SJSA1 (cell line): ENCODE data around the gene SLC35B2. TPM values are rescaled to one million over a fixed set of nuclear protein-coding genes. Genes with fewer than 3 reads are reported as not detected.

Experiments
- DNase-seq, 2 experiments: peaks; one replicate each; pipeline ENCODE4 v3.0.0-alpha.2; 2015 to 2020; ENCODE audit warnings: low spot score in 2 of 2, low read depth in 1 of 2
- H3K27ac ChIP-seq: fragments of 250-450 bp; sonication (Bioruptor Pico); 2 replicates; pipeline ENCODE4 v1.5.1; 2020; ENCODE audit warnings: mild to moderate bottlenecking, moderate library complexity
- H3K27me3 ChIP-seq: fragments of 250-450 bp; sonication (Bioruptor Pico); replicated peaks from 2 replicates; pipeline ENCODE4 v1.5.1; 2020; ENCODE audit warnings: mild to moderate bottlenecking, moderate library complexity
- H3K36me3 ChIP-seq: fragments of 250-450 bp; sonication (Bioruptor Pico); 2 replicates; pipeline ENCODE4 v1.5.1; 2020; ENCODE audit warnings: mild to moderate bottlenecking
- H3K4me1 ChIP-seq: fragments of 250-450 bp; sonication (Bioruptor Pico); replicated peaks from 2 replicates; pipeline ENCODE4 v1.6.1; 2021; ENCODE audit warnings: mild to moderate bottlenecking
- H3K4me3 ChIP-seq: fragments of 250-450 bp; sonication (Bioruptor Pico); 2 replicates; pipeline ENCODE4 v1.5.1; 2020; ENCODE audit warnings: mild to moderate bottlenecking
- H3K9me3 ChIP-seq: fragments of 250-450 bp; sonication (Bioruptor Pico); replicated peaks from 2 replicates; pipeline ENCODE4 v1.5.1; 2020; ENCODE audit warnings: mild to moderate bottlenecking
- total RNA-seq: library from RNA; depleted of rRNA; stranded (reverse); fragments of >200 nt; shearing (Covaris generic); gene quantifications from 2 replicates; pipeline ENCODE4 v1.2.3, GENCODE V29; 2014; rRNA removed

The SLC35B2 gene
- total RNA-seq, 1 experiment from 2014 or later, result 89.9 TPM

DNA sequence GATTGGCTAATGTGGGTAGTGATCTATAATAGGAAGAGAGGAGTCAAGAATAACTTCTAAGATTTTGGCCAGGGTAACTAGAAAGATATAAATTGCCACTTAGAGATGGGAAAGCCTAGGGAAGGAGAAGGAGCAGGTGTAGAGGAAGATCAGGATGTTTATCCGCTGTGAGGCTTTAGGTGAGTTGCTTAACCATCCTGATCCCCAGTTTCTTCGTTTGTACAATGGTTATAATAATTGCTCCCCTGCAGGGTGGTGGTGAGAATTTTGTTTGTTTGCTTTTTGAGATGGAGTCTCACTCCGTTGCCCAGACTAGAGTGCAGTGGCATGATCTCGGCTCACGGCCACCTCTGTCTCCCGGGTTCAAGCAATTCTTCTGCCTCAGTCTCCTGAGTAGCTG, 43.0 kb downstream of the SLC35B2 start:
- H3K27me3 ChIP-seq, result no peaks in the 10 kb centered on the region
- no peak overlapping the region for H3K27ac ChIP-seq
- H3K36me3 ChIP-seq, result no peaks in the 10 kb centered on the region
- H3K4me1 ChIP-seq, result peaks cover 25% of the 10 kb centered on the region
- no peak for DNase-seq
- no peaks in the 10 kb centered on the region for H3K9me3 ChIP-seq
- H3K4me3 ChIP-seq, result no peak overlapping the region

GRCh38 chr6:44211284-44211683, 46.0 kb downstream of the SLC35B2 start:
- no peaks in the 10 kb centered on the region for H3K27me3 ChIP-seq
- H3K4me3 ChIP-seq, result no peak overlapping the region
- H3K4me1 ChIP-seq, result no peaks in the 10 kb centered on the region
- no peak for DNase-seq
- no peak overlapping the region for H3K27ac ChIP-seq
- H3K36me3 ChIP-seq, result no peaks in the 10 kb centered on the region
- no peaks in the 10 kb centered on the region for H3K9me3 ChIP-seq

DNA sequence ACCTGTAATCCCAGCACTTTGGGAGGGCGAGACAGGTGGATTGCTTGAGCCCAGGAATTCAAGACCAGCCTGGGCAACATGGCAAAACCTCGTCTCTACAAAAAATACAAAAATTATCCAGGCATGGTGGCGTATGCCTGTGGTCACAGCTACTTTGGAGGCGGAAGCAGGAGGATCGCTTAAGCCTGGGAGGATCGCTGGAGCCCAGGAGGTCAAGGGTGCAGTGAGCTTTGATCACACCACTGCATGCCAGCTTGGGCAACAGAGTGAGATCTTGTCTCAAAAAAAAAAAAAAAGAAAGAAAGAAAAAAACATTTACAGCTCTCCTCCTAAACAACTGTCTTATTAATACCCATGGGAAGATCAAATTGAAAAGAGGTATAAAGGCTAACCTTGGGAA, 49.4 kb downstream of the SLC35B2 start:
- no peaks in the 10 kb centered on the region for H3K9me3 ChIP-seq
- DNase-seq, result no peak
- no peak overlapping the region for H3K4me3 ChIP-seq
- no peaks in the 10 kb centered on the region for H3K27me3 ChIP-seq
- no peaks in the 10 kb centered on the region for H3K36me3 ChIP-seq
- H3K27ac ChIP-seq, result no peak overlapping the region
- no peaks in the 10 kb centered on the region for H3K4me1 ChIP-seq

Other genes starting within 250 kb of the SLC35B2 start
- gene MRPL14, start 130.1 kb downstream of the SLC35B2 start, total RNA-seq, result 67.0 and 69.4 TPM in 2 replicates
- gene TMEM63B, start 130.0 kb downstream of the SLC35B2 start, total RNA-seq, result 7.1 and 12.7 TPM in 2 replicates
- gene CAPN11, start 98.7 kb downstream of the SLC35B2 start, total RNA-seq, result not detected in 2 replicates
- 0.53 TPM in 1 of 2 replicates, not detected in the other for gene MYMX, start 40.6 kb downstream of the SLC35B2 start, total RNA-seq
- 6.7 and 11.0 TPM in 2 replicates for gene SLC29A1, start 33.9 kb downstream of the SLC35B2 start, total RNA-seq
- 1,415 and 1,548 TPM in 2 replicates for gene HSP90AB1, start 10.4 kb downstream of the SLC35B2 start, total RNA-seq
- 17.6 and 37.6 TPM in 2 replicates for gene NFKBIE, start 8.0 kb upstream of the SLC35B2 start, total RNA-seq
- not detected in 2 replicates for gene TMEM151B, start 12.9 kb upstream of the SLC35B2 start, total RNA-seq
- 11.4 and 12.1 TPM in 2 replicates for gene AARS2, start 55.8 kb upstream of the SLC35B2 start, total RNA-seq
- gene SPATS1, start 85.1 kb upstream of the SLC35B2 start, total RNA-seq, result not detected in 2 replicates
- gene CDC5L, start 130.2 kb upstream of the SLC35B2 start, total RNA-seq, result 38.0 and 41.2 TPM in 2 replicates